ENCODE results near the gene SLAMF9. TPM values are rescaled to one million over a fixed set of nuclear protein-coding genes. Genes with fewer than 3 reads are reported as not detected.

SLAMF9 gene
- total RNA-seq, 1 experiment from 2014 or later: 0.36 TPM

DNA sequence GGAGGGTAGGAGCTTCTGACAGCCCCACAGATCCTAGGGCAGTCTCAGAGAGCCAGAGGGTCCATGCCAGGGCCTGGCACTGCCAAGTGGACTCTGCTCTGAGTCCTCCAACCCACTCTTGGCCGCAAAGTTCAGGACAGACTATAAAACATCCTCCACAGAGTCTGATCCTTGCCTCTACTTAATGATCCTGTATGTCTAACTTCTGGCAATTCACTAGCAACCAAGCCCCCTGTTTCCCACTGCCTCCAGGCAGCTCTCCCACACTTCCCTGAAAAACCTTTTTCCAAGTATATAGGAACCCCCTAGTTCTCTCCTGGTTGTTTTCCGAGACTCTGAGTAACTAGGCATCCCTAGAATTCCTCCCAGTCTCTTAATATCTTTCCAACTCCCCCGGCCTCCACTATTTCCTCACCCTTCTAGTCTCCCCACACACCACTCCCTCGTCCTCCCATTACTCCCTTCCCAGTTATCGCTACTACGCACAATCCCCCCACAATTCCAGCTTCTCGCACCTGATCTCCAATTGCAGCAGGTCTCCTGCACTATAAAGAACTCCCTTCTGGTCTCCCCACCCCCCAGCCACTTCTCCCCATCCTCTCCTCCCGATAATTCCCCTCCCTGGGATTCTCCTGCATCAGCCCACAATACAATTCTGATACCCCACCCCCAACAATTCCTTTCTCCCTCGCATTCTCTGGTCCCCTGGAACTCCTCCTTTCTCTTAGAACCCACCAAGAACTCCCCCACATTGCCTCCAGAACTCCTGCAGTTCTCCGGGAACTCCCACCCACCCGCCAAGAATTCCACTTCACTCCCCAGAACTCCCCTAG is 9.2 kb downstream of the SLAMF9 start:
- TF ChIP-seq, protein P1, sequence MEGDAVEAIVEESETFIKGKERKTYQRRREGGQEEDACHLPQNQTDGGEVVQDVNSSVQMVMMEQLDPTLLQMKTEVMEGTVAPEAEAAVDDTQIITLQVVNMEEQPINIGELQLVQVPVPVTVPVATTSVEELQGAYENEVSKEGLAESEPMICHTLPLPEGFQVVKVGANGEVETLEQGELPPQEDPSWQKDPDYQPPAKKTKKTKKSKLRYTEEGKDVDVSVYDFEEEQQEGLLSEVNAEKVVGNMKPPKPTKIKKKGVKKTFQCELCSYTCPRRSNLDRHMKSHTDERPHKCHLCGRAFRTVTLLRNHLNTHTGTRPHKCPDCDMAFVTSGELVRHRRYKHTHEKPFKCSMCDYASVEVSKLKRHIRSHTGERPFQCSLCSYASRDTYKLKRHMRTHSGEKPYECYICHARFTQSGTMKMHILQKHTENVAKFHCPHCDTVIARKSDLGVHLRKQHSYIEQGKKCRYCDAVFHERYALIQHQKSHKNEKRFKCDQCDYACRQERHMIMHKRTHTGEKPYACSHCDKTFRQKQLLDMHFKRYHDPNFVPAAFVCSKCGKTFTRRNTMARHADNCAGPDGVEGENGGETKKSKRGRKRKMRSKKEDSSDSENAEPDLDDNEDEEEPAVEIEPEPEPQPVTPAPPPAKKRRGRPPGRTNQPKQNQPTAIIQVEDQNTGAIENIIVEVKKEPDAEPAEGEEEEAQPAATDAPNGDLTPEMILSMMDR (IDR thresholded peaks at IDR 0.05; ENCODE audit: insufficient read depth in 1 of 2, low read depth in 1 of 2, low read length in 1 of 2, severe bottlenecking in 1 of 2, unreplicated experiment in 1 of 2): no peak
- Mint-ChIP-seq H3K9me3 (ENCODE audit: unreplicated experiment) (no peaks in the 10 kb centered on the region), H3K4me1 (ENCODE audit: low read depth, unreplicated experiment) (peaks cover 61% of the 10 kb centered on the region), H3K27me3 (ENCODE audit: insufficient read depth, unreplicated experiment) (no peaks in the 10 kb centered on the region), H3K36me3 (ENCODE audit: insufficient read depth, unreplicated experiment) (no peaks in the 10 kb centered on the region), H3K4me3 (ENCODE audit: unreplicated experiment) (peak overlapping the region; percentile 83), H3K27ac (ENCODE audit: unreplicated experiment) (peak overlapping the region; percentile 68)
- Histone ChIP-seq H3K4me3 (ENCODE audit: low read depth, low read length) (peak overlapping the region; percentile 50), H3K4me1 (peaks cover 56% of the 10 kb centered on the region), H3K9me3 (no peaks in the 10 kb centered on the region), H3K27me3 (replicated peaks; ENCODE audit: control insufficient read depth, insufficient read depth, low read length) (no peaks in the 10 kb centered on the region), H3K36me3 (ENCODE audit: control insufficient read depth, insufficient read depth, low read length) (no peaks in the 10 kb centered on the region)
- ChIA-PET CTCF (interaction anchor here (0.8 to 1.7 kb wide), 12 partner anchors 8 to 248 kb away, joined by 3 to 10 read pairs (median 6); partner anchors contain the start of genes CFAP45 and DUSP23), POLR2A (interaction anchor here (1.0 kb wide), 1 partner anchor 13 kb away, joined by 3 read pairs; no protein-coding TSS in a partner anchor)
- BruUV-seq (replicated peaks): no TSS peak
- no peak for DNase-seq
- intact Hi-C loops (cut with micrococcal nuclease; ENCODE audit: unreplicated experiment): loop anchor here (1.0 to 2.0 kb wide), 4 partner anchors 9 to 146 kb away; no protein-coding TSS in a partner anchor

DNA sequence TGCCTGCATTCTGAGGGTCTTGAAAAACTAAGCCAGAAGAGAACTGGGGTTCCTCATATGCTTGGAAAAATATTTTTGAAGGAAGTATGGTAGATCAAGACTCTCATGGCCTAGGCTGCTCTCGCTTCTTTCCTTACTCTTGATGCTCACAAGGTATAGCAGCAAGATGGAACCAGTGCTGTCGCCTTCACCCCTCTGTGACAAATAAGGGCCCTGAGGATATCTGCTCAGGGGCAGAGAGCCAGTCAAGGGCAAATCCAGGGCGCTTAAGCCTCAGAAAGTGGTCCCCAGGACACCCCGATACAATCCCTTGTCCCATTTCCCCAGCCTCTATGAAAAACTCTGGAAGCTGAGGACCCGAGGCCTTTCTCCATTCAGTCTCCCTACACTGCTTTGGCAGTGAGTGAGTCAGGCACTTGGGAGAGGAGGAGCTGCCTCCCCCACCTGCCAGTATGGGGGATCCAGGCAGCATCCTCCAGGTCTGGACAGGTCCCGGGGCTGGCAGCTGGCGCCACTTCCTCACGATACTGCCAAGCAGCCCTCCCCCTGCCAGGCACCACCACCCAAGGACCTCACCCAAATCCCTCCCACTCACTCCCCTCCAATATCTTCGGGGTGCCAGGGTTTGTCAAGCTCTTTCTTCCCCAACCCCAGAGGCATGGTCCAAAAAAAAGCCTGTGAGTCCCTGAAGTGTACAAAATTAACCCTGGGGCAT is 10.0 kb downstream of the SLAMF9 start:
- no TSS peak for BruUV-seq (replicated peaks)
- H3K27me3 Mint-ChIP-seq (ENCODE audit: insufficient read depth, unreplicated experiment): no peaks in the 10 kb centered on the region
- H3K36me3 Mint-ChIP-seq (ENCODE audit: insufficient read depth, unreplicated experiment): peaks cover 7% of the 10 kb centered on the region
- Histone ChIP-seq H3K36me3 (ENCODE audit: control insufficient read depth, insufficient read depth, low read length) (no peaks in the 10 kb centered on the region), H3K4me3 (ENCODE audit: low read depth, low read length) (peak overlapping the region; percentile 50), H3K9me3 (no peaks in the 10 kb centered on the region), H3K4me1 (peaks cover 56% of the 10 kb centered on the region), H3K27me3 (replicated peaks; ENCODE audit: control insufficient read depth, insufficient read depth, low read length) (no peaks in the 10 kb centered on the region)
- no peak for DNase-seq
- no peaks in the 10 kb centered on the region for H3K9me3 Mint-ChIP-seq (ENCODE audit: unreplicated experiment)
- ChIA-PET POLR2A (no interaction called here), CTCF (interaction anchor here (0.8 kb wide), 1 partner anchor 63 kb away, joined by 4 read pairs; no protein-coding TSS in a partner anchor)
- intact Hi-C loops (cut with micrococcal nuclease; ENCODE audit: unreplicated experiment): loop anchor here (2.0 kb wide), 1 partner anchor 145 kb away; no protein-coding TSS in a partner anchor
- no peak overlapping the region for H3K27ac Mint-ChIP-seq (ENCODE audit: unreplicated experiment)
- TF ChIP-seq, protein P1 (IDR thresholded peaks at IDR 0.05; ENCODE audit: insufficient read depth in 1 of 2, low read depth in 1 of 2, low read length in 1 of 2, severe bottlenecking in 1 of 2, unreplicated experiment in 1 of 2): no peak
- peak overlapping the region; percentile 36 for H3K4me3 Mint-ChIP-seq (ENCODE audit: unreplicated experiment)
- H3K4me1 Mint-ChIP-seq (ENCODE audit: low read depth, unreplicated experiment): peaks cover 61% of the 10 kb centered on the region

DNA sequence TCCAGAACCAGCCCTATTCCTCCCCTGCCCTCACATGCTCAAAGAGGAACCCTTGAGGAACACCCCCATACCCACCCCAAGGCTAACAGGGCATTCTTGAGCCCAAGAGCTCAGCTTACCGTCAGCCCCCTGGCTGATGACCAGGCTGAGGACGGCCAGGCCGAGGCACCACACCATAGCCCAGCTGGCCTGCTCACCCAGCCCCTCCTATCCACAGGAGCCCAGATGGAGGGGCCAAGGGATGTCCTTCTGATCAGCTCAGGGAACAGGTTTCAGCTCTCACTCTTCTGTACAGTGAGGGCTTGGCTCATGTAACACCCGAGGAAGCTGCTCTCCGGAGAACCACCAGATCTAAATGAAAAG is 10.8 kb downstream of the SLAMF9 start:
- ChIA-PET CTCF (no interaction called here), POLR2A (no interaction called here)
- H3K36me3 Mint-ChIP-seq (ENCODE audit: insufficient read depth, unreplicated experiment): peaks cover 10% of the 10 kb centered on the region
- H3K27ac Mint-ChIP-seq (ENCODE audit: unreplicated experiment): no peak overlapping the region
- H3K27me3 Mint-ChIP-seq (ENCODE audit: insufficient read depth, unreplicated experiment): no peaks in the 10 kb centered on the region
- DNase-seq: no peak
- no TSS peak for BruUV-seq (replicated peaks)
- H3K4me1 Mint-ChIP-seq (ENCODE audit: low read depth, unreplicated experiment): peaks cover 61% of the 10 kb centered on the region
- intact Hi-C loops (cut with micrococcal nuclease; ENCODE audit: unreplicated experiment): no loop called here
- H3K9me3 Mint-ChIP-seq (ENCODE audit: unreplicated experiment): no peaks in the 10 kb centered on the region
- TF ChIP-seq, protein P1 (IDR thresholded peaks at IDR 0.05; ENCODE audit: insufficient read depth in 1 of 2, low read depth in 1 of 2, low read length in 1 of 2, severe bottlenecking in 1 of 2, unreplicated experiment in 1 of 2): no peak
- peak overlapping the region; percentile 36 for H3K4me3 Mint-ChIP-seq (ENCODE audit: unreplicated experiment)
- Histone ChIP-seq H3K9me3 (no peaks in the 10 kb centered on the region), H3K4me1 (peaks cover 56% of the 10 kb centered on the region), H3K4me3 (ENCODE audit: low read depth, low read length) (no peak overlapping the region), H3K27me3 (replicated peaks; ENCODE audit: control insufficient read depth, insufficient read depth, low read length) (no peaks in the 10 kb centered on the region), H3K36me3 (ENCODE audit: control insufficient read depth, insufficient read depth, low read length) (no peaks in the 10 kb centered on the region)

Measured in Caco-2 (cell line).